ENCODE measurements around the gene SPATA31C1.

SPATA31C1 gene

DNA sequence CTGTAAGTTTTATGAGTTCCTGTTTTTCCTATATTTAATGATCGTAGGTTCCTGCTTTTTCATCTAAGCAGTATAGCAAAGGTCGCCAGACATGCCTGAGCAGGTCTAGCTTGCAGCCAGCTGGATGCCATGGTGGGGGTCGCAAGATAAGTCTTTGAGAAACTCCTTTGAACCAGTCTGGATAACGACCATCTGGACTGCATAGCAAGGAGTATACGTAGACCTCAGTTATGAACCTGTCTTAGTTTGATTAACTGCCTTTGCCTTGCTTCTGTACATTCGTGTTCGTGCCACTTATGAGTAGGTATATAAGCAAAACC lies 43.5 kb upstream of the SPATA31C1 start:
- TF ChIP-seq, protein P1, sequence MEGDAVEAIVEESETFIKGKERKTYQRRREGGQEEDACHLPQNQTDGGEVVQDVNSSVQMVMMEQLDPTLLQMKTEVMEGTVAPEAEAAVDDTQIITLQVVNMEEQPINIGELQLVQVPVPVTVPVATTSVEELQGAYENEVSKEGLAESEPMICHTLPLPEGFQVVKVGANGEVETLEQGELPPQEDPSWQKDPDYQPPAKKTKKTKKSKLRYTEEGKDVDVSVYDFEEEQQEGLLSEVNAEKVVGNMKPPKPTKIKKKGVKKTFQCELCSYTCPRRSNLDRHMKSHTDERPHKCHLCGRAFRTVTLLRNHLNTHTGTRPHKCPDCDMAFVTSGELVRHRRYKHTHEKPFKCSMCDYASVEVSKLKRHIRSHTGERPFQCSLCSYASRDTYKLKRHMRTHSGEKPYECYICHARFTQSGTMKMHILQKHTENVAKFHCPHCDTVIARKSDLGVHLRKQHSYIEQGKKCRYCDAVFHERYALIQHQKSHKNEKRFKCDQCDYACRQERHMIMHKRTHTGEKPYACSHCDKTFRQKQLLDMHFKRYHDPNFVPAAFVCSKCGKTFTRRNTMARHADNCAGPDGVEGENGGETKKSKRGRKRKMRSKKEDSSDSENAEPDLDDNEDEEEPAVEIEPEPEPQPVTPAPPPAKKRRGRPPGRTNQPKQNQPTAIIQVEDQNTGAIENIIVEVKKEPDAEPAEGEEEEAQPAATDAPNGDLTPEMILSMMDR (conservative IDR thresholded peaks at IDR 0.05; ENCODE audit: low read depth, low read length): no peak
- no peak overlapping the region for H3K4me3 ChIP-seq (ENCODE audit: low read length)
- no peak for DNase-seq (ENCODE audit: low read depth)

DNA sequence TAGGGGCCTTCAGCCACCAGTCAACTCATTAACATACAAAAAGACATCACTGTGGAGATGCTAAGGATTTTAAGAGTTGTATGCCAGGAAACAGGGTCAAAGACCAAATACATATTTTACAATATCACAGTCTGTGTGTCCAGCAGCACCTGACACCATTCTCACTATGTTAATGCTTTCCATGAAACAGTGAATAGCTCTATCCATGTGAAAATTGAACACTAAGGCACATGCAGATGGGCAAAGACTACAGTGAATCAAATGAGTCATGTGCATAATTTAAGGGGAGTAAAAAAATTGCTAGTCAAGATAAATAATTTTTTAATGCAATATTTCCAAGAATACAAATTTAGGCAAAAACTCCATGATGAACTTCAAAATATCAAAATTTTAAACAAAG lies 42.7 kb upstream of the SPATA31C1 start:
- TF ChIP-seq, protein P1 (conservative IDR thresholded peaks at IDR 0.05; ENCODE audit: low read depth, low read length): no peak
- no peak overlapping the region for H3K4me3 ChIP-seq (ENCODE audit: low read length)
- DNase-seq (ENCODE audit: low read depth): no peak

DNA sequence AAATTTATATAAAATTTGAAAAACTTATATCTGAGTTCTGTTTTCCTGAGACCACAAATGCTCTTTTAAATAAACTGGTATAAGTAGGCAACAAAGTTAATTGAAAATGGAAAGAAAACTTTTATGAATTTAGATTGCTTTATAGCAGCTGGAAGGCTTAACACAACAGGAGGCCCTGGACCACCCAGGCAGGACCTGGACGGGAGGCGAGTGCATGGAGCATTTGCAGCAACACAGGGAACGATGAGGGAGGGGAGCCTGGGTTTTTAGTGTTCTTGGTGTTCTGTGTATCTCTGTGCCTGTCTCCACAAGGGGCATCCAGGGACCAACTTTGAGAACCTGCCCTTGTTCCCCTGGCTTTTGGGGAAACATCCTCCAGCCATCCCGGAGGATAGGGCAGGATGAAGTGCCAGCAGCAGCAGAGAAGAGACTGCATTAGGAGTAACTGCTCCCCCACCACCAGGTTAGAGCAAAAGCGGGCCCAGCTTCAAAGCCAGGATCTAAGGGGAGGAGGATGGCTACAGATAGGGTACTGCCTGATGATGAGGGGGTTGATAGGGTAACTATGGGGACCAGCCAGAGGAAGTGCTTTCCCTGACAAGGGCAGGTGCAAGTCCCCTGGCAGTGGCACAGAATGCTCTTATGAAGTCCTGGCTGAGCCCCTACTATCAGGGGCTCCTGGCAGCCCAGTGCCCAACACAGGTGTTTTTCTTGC lies 41.8 kb upstream of the SPATA31C1 start:
- DNase-seq (ENCODE audit: low read depth): no peak
- TF ChIP-seq, protein P1 (conservative IDR thresholded peaks at IDR 0.05; ENCODE audit: low read depth, low read length): no peak
- no peak overlapping the region for H3K4me3 ChIP-seq (ENCODE audit: low read length)

DNA sequence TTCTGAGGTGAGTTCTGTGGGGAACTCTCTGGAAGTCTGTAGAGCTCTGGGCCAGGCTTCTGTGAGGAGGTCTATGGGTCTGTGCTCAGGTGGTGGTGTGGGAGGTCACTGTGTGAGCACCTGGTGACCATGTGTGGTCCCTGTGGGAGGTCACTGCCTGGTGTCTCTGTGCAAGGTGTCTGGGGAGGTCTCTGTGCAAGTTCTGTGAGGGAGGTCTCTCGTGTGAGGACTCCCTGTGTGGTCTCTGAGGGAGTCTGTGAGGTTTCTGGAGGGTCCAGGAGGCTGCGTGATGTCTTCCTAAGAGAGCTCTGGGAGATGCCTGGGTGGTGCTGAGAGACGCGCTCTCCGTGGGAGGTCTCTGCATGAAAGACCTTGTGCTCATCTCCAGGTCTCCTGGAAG lies 41.1 kb upstream of the SPATA31C1 start:
- H3K4me3 ChIP-seq (ENCODE audit: low read length): no peak overlapping the region
- TF ChIP-seq, protein P1 (conservative IDR thresholded peaks at IDR 0.05; ENCODE audit: low read depth, low read length): no peak
- DNase-seq (ENCODE audit: low read depth): no peak

DNA sequence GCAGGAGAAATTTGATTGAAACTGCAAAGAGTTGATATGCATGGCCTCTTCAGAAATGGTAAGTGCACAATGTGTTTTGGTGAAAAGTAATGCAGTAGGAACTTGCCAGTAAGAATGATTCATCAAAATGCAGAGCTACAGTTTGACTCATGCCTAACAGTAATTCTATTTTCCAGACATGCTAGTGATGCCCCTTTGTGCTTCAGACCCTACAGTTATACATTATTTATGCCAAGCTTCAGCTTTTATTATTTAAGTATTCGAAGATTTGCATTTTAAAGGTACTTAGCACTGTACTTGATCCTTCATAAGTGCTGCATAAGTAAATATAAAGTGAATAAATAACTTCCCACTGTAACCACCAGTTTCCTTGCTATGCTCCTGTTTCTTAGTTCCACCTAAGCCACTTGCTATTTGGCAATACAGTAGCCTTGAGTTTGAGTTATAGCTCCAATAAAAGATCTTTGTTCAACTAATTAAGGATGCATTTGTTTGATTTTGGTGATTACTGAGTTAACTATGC lies 38.7 kb upstream of the SPATA31C1 start:
- TF ChIP-seq, protein P1 (conservative IDR thresholded peaks at IDR 0.05; ENCODE audit: low read depth, low read length): no peak
- no peak overlapping the region for H3K4me3 ChIP-seq (ENCODE audit: low read length)
- no peak for DNase-seq (ENCODE audit: low read depth)

DNA sequence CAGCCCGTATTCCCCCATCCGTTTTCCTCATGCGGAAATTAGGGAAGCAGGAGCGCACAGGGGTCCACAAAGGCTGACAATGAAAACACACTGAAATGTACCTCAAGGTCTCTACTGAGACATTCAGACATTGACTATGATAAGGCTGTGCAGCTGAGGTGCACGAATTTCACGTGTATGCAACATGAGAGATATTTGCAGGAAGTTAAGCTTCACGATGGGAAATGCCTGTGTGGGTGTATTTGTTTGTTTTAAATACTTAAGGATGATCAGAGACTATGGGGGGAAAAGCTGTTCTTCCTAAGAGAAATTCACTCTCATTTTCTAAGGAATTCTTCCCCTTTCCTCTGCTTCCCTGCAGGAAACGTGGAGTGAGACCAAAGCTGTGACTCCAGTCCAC lies 37.6 kb upstream of the SPATA31C1 start:
- no peak for DNase-seq (ENCODE audit: low read depth)
- TF ChIP-seq, protein P1 (conservative IDR thresholded peaks at IDR 0.05; ENCODE audit: low read depth, low read length): no peak
- no peak overlapping the region for H3K4me3 ChIP-seq (ENCODE audit: low read length)

DNA sequence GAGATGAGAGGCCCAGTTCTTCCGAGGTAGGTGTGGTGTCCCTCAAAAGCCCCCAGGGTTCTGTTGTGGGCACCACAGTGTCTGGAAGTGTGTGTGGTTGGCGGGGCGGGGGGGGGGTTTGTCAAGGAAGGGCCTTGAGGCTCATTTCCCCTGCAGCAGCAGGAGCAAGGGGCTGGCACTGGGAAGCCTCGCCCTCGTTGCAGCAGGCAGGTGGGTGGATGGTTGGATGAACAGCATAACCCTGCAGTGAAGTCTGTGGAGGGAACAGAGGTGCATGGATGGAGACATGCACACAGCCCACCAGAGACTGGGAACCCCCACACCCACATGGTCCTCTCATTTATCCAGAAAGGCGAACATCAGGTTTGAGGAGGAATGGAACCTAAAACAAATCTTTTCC lies 37.1 kb upstream of the SPATA31C1 start:
- no peak for DNase-seq (ENCODE audit: low read depth)
- no peak overlapping the region for H3K4me3 ChIP-seq (ENCODE audit: low read length)
- TF ChIP-seq, protein P1 (conservative IDR thresholded peaks at IDR 0.05; ENCODE audit: low read depth, low read length): no peak
